LoVo (cell line): Measurements from ENCODE around the gene VAV1.
A peak's percentile ranks its signal among the peaks of the same experiment; 100 is the strongest.
"Not testable (repeated sequence)": the region's sequence is repeated elsewhere in the genome, so short reads cannot be mapped to it uniquely, and the experiment has no call there.

Source experiments
- DNase-seq: peaks from one replicate; pipeline ENCODE4 v3.0.0-alpha.2; 2016; ENCODE audit warnings: low spot score

VAV1 gene

GRCh38 chr19:6819323-6819722 lies 46.8 kb downstream of the VAV1 start:
- DNase-seq: no peak

GRCh38 chr19:6820237-6820636 lies 47.7 kb downstream of the VAV1 start:
- no peak for DNase-seq

GRCh38 chr19:6821639-6822310 lies 49.3 kb downstream of the VAV1 start:
- DNase-seq: no peak

GRCh38 chr19:6822311-6822670 lies 49.8 kb downstream of the VAV1 start:
- DNase-seq: no peak

- DNase-seq: no peak
These were observed 52.7 kb downstream of the VAV1 start for GRCh38 chr19:6825076-6825774.

- no peak for DNase-seq
These were observed 53.9 kb downstream of the VAV1 start for GRCh38 chr19:6826281-6826920.

- peak; percentile 34 for DNase-seq
These were observed 55.8 kb downstream of the VAV1 start for GRCh38 chr19:6828306-6828697.

GRCh38 chr19:6828698-6829633 lies 56.5 kb downstream of the VAV1 start:
- DNase-seq: no peak

GRCh38 chr19:6829829-6830228 lies 57.3 kb downstream of the VAV1 start:
- not testable (repeated sequence) for DNase-seq

GRCh38 chr19:6831084-6831483 lies 58.6 kb downstream of the VAV1 start:
- DNase-seq: not testable (repeated sequence)

GRCh38 chr19:6832412-6832811 lies 59.9 kb downstream of the VAV1 start:
- DNase-seq: no peak

- DNase-seq: no peak
These were observed 60.8 kb downstream of the VAV1 start for GRCh38 chr19:6833166-6833790.

GRCh38 chr19:6834433-6834832 lies 61.9 kb downstream of the VAV1 start:
- DNase-seq: no peak

GRCh38 chr19:6835501-6835900 lies 63.0 kb downstream of the VAV1 start:
- no peak for DNase-seq

GRCh38 chr19:6837525-6837924 lies 65.0 kb downstream of the VAV1 start:
- DNase-seq: no peak

GRCh38 chr19:6838062-6838655 lies 65.7 kb downstream of the VAV1 start:
- no peak for DNase-seq

GRCh38 chr19:6842871-6843607 lies 70.5 kb downstream of the VAV1 start:
- no peak for DNase-seq

GRCh38 chr19:6847828-6848200 lies 75.3 kb downstream of the VAV1 start:
- no peak for DNase-seq

- no peak for DNase-seq
These were observed 76.5 kb downstream of the VAV1 start for GRCh38 chr19:6848986-6849385.

GRCh38 chr19:6849876-6850275 lies 77.4 kb downstream of the VAV1 start:
- DNase-seq: no peak

- no peak for DNase-seq
These were observed 78.9 kb downstream of the VAV1 start for GRCh38 chr19:6851359-6851758.
